OCI-LY1 (cell line): ENCODE measurements around the gene PA2G4.

Source experiments
- H2AFZ ChIP-seq: fragments of 200-600 bp; sonication (generic), shearing (Covaris generic); 2 replicates; pipeline ENCODE4 v1.6.0; 2014; ENCODE audit warnings: antibody characterized with exemption, mild to moderate bottlenecking, low read length
- H3F3A ChIP-seq: fragments of 200-600 bp; sonication (generic), shearing (Covaris generic); 2 replicates; pipeline ENCODE4 v1.6.0; 2014; ENCODE audit warnings: mild to moderate bottlenecking, antibody characterized with exemption, low read length, moderate library complexity; ENCODE audit not compliant: insufficient read depth
- H3K27ac ChIP-seq: fragments of 200-600 bp; sonication (generic); 2 replicates; pipeline ENCODE4 v1.5.1; 2014; ENCODE audit warnings: low read length, mixed run types, mild to moderate bottlenecking, low read depth; ENCODE audit not compliant: poor library complexity, severe bottlenecking
- H3K27me3 ChIP-seq: fragments of 200-600 bp; sonication (generic); 2 replicates; pipeline ENCODE4 v1.6.0; 2014; ENCODE audit warnings: antibody characterized with exemption, mild to moderate bottlenecking, low read length, moderate library complexity; ENCODE audit not compliant: insufficient read depth
- H3K36me3 ChIP-seq: fragments of 200-600 bp; sonication (generic); 2 replicates; pipeline ENCODE4 v1.6.1; 2014; ENCODE audit warnings: mild to moderate bottlenecking, antibody characterized with exemption, low read length, moderate library complexity, mixed read lengths; ENCODE audit not compliant: insufficient read depth
- H3K4me1 ChIP-seq: fragments of 200-600 bp; sonication (generic); 2 replicates; pipeline ENCODE4 v1.5.1; 2014; ENCODE audit warnings: mild to moderate bottlenecking, low read length, moderate library complexity; ENCODE audit not compliant: insufficient read depth, severe bottlenecking
- H3K4me2 ChIP-seq: fragments of 200-600 bp; sonication (generic), shearing (Covaris generic); 2 replicates; pipeline ENCODE4 v1.6.1; 2014; ENCODE audit warnings: low read length
- H3K4me3 ChIP-seq: fragments of 200-600 bp; sonication (generic); 2 replicates; pipeline ENCODE4 v1.5.1; 2014; ENCODE audit warnings: low read length, low read depth, mild to moderate bottlenecking, mixed read lengths; ENCODE audit not compliant: poor library complexity, severe bottlenecking
- H3K79me2 ChIP-seq: fragments of 200-600 bp; shearing (Covaris generic); 2 replicates; pipeline ENCODE4 v1.6.1; 2016; ENCODE audit warnings: mixed run types, low read length, mixed read lengths; ENCODE audit not compliant: insufficient read depth
- H3K9ac ChIP-seq: fragments of 200-600 bp; sonication (generic), shearing (Covaris generic); 2 replicates; pipeline ENCODE4 v1.6.1; 2014; ENCODE audit warnings: mild to moderate bottlenecking, low read length, mixed read lengths
- H3K9me2 ChIP-seq: fragments of 200-600 bp; sonication (generic), shearing (Covaris generic); 2 replicates; pipeline ENCODE4 v1.6.1; 2014; ENCODE audit warnings: low read depth, mild to moderate bottlenecking, low read length, mixed read lengths
- H3K9me3 ChIP-seq: fragments of 200-600 bp; shearing (Covaris generic); 2 replicates; pipeline ENCODE4 v1.6.1; 2014; ENCODE audit warnings: low read length, mixed read lengths
- H4K20me1 ChIP-seq: fragments of 200-600 bp; sonication (generic), shearing (Covaris generic); 2 replicates; pipeline ENCODE4 v1.6.0; 2016; ENCODE audit warnings: mild to moderate bottlenecking, low read length; ENCODE audit not compliant: insufficient read depth
- CTCF ChIP-seq: fragments of 200-600 bp; sonication (generic), shearing (Covaris generic); IDR thresholded peaks from 2 replicates; pipeline ENCODE4 v1.5.1; 2017; ENCODE audit warnings: mild to moderate bottlenecking, antibody characterized with exemption, low read length, moderate library complexity, mixed read lengths
- EZH2 ChIP-seq: fragments of 200-600 bp; sonication (generic), shearing (Covaris generic); IDR thresholded peaks from 2 replicates; pipeline ENCODE4 v1.8.0; 2017; ENCODE audit warnings: borderline replicate concordance, mixed run types, mild to moderate bottlenecking, antibody characterized with exemption, low read length, moderate library complexity, mixed read lengths

The PA2G4 gene

DNA sequence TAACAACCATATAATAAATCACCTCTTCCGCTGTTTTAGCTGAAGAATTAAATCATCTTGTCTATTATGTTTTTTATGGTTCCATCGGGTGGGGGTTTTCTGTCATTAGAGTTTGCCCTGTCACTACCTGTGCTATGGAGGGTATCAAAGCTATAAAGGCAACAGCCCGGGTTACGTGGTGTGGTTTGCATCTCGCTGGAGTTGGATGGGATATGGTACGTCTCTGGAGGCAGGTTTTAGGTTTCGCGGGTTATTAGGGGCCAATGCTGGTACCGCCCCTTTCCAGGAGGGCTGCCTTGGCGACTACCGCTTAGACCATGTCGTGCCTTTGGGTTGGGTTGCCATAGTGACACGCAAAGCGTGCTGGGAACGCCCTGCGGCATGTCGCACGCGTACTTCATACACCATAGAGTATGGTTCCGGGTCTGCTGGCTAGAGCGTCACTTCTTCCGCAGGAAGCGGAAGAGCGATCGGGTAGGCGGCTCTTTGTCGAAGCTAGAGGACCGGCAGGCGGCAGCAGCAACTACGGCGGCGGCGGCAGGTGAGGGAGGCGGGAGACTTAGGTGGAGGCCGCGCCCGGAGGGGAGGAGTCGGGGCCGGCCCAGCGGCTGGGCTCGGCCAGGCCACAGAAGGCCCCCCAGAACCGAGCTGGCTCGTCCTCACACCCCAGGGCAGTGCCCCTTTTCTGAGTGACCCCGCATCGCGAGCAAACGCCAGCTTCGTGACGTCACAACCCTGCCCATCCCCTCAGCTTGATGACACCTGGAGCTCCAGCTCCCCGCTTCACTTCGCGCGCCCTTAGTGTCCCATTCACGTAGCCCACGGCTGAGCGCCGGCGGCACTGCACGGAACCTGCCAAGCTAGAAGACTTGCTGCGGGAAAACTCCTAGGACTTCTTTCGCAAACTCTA, 13.7 kb downstream of the PA2G4 start, which contains the start of gene ZC3H10:
Gene ZC3H10 (plus strand): TSS at position 489 of the 910 bp plus-strand sequence. CDS start 2,297 bp downstream, outside the sequence.
- Histone ChIP-seq H3K36me3 (peaks cover 37% of the 10 kb centered on the region), H3F3A (peaks cover 23% of the 10 kb centered on the region; the same call in 1 of the 2 replicates), H3K9me3 (no peaks in the 10 kb centered on the region), H3K79me2 (peaks cover 7% of the 10 kb centered on the region), H3K4me3 (peak within 1 kb of the TSS; percentile 95), H3K27ac (peak within 1 kb of the TSS; percentile 95), H3K9ac (peak within 1 kb of the TSS; percentile 98), H3K27me3 (no peaks in the 10 kb centered on the region), H3K9me2 (no peaks in the 10 kb centered on the region), H4K20me1 (no peaks in the 10 kb centered on the region), H3K4me1 (peaks cover 26% of the 10 kb centered on the region), H3K4me2 (peak within 1 kb of the TSS; percentile 92), H2AFZ (no peak within 1 kb of the TSS)
- TF ChIP-seq CTCF, result peak; percentile 46
- no peak for TF ChIP-seq EZH2

- TF ChIP-seq EZH2 (no peak), CTCF (no peak)
- H3F3A ChIP-seq, result peaks cover 15% of the 10 kb centered on the region; the same call in 1 of the 2 replicates
- no peak overlapping the region for H2AFZ ChIP-seq
- peaks cover 7% of the 10 kb centered on the region for H3K79me2 ChIP-seq
- H3K4me1 ChIP-seq, result peaks cover 28% of the 10 kb centered on the region
- peak overlapping the region; percentile 82 for H3K9ac ChIP-seq
- H3K4me3 ChIP-seq, result peak overlapping the region; percentile 95
- H3K36me3 ChIP-seq, result peaks cover 29% of the 10 kb centered on the region
- no peaks in the 10 kb centered on the region for H3K27me3 ChIP-seq
- H3K4me2 ChIP-seq, result peak overlapping the region; percentile 92
- H3K9me3 ChIP-seq, result no peaks in the 10 kb centered on the region
- peak overlapping the region; percentile 64 for H3K27ac ChIP-seq
- no peaks in the 10 kb centered on the region for H4K20me1 ChIP-seq
- H3K9me2 ChIP-seq, result no peaks in the 10 kb centered on the region
Observed at GRCh38 chr12:56118688-56119357, 14.5 kb downstream of the PA2G4 start.

DNA sequence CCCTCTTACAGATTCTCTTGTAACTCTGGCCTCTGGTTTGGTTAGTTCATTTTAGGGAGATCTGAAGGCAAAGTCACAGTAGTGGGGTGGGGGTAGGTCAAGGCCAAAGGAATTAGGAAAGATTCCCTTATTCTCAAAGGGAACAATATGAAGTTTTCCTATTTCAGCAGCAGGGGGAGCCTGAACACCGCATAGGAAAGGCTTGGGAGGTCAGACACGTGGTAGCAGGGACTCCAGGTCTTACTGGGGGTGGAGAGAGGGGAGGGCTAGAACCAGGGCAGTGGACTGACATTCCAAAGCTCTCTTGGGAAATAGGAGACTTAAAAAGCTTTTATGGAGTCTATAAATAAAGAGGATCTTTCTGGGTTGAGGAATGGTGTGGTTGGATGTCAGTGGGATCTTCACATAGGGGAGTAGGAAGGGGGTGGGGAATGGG, 15.0 kb downstream of the PA2G4 start:
- Histone ChIP-seq H3K9me2 (no peaks in the 10 kb centered on the region), H4K20me1 (no peaks in the 10 kb centered on the region), H3K79me2 (peaks cover 7% of the 10 kb centered on the region), H3K9me3 (no peaks in the 10 kb centered on the region), H2AFZ (no peak overlapping the region), H3F3A (peaks cover 10% of the 10 kb centered on the region; the same call in 1 of the 2 replicates), H3K9ac (peak overlapping the region; percentile 82; the same call in 1 of the 2 replicates), H3K27me3 (no peaks in the 10 kb centered on the region), H3K36me3 (peaks cover 25% of the 10 kb centered on the region), H3K27ac (peak overlapping the region; percentile 64), H3K4me1 (peaks cover 34% of the 10 kb centered on the region), H3K4me3 (peak overlapping the region; percentile 95), H3K4me2 (peak overlapping the region; percentile 92)
- TF ChIP-seq CTCF (peak; percentile 81), EZH2 (no peak)
